Skin of body (tissue), 2 donors: Measurements from ENCODE around the gene CCDC120. TPM values are rescaled to one million over a fixed set of nuclear protein-coding genes. Genes with fewer than 3 reads are reported as not detected.
A peak's percentile ranks its signal among the peaks of the same experiment; 100 is the strongest.

ENCODE experiments used
- DNase-seq: peaks from one replicate; lab custom pipeline; 2025; lab: John Stamatoyannopoulos, UW
- total RNA-seq: library from RNA; depleted of rRNA; stranded (reverse); fragments of >200 nt; gene quantifications from one replicate; pipeline ENCODE4 v1.2.3, GENCODE V29; 2014

CCDC120 gene
- total RNA-seq, 1 donor from 2014 or later = 3.6 TPM

- no peak for DNase-seq
Measured at GRCh38 chrX:49061916-49062315, 3.1 kb downstream of the CCDC120 start.

DNA sequence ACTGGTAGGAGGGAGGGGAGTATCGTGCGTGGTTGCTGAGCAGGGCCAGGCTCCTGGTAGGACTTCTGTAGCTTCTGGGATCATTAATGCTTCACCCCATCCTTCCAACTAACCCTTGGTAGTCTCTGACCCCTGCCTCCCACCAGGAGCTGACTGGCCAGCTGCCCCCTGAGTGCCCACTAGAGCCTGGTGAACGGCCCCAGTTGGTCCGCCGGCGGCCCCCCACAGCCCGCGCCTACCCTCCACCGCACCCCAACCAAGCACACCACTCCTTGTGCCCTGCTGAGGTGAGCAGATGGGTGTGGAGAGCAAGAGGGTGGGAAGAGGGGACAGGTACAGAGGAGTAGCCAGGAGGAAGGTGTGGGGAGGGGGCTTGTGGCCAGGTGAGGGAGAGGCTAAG lies 4.9 kb downstream of the CCDC120 start:
- no peak for DNase-seq

GRCh38 chrX:49064303-49064702 lies 5.5 kb downstream of the CCDC120 start:
- DNase-seq = no peak

DNA sequence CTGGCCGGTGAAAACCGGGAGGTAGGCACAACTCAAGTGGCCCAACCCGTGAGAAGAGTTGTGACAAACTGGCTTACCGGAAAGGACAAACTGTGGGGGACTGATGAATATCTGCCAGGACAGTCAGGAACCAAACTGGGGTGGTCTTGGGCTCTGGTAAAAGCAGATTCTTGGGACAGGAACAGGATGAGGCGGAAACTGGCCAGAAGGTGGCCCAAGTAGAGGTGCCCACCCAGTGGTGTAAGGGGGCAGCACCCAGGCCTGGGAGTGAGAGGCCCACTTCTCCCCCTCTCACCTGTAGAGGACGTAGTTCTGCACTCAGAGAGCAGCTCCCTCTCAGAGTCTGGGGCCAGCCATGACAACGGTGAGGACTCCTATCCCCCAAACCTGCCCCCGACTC lies 5.9 kb downstream of the CCDC120 start:
- DNase-seq = no peak

GRCh38 chrX:49066278-49066677 lies 7.5 kb downstream of the CCDC120 start:
- DNase-seq = no peak

GRCh38 chrX:49066690-49067089 lies 7.9 kb downstream of the CCDC120 start:
- no peak for DNase-seq

GRCh38 chrX:49067285-49068120 lies 8.7 kb downstream of the CCDC120 start:
- DNase-seq = no peak

DNA sequence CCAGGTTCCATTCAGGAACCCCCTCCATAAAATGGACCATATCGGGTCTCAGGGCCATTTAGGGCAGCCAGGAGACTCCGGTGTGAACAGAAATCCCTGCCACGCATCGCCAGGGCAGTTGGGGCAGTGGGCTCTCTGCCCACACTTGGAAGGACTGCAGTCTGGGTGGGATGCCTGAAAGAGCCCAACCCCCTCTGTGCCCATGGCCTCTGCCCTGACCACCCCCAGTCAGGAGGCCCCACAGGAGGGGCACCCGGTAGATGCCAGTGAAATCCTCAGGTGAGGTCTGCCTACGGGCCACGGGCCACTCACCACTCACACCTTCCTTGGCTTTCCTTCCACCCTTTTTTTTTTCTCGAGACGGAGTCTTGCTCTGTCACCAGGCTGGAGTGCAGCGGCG lies 10.2 kb downstream of the CCDC120 start:
- DNase-seq = no peak

- no peak for DNase-seq
Measured at GRCh38 chrX:49070988-49071387, 12.2 kb downstream of the CCDC120 start.

DNA sequence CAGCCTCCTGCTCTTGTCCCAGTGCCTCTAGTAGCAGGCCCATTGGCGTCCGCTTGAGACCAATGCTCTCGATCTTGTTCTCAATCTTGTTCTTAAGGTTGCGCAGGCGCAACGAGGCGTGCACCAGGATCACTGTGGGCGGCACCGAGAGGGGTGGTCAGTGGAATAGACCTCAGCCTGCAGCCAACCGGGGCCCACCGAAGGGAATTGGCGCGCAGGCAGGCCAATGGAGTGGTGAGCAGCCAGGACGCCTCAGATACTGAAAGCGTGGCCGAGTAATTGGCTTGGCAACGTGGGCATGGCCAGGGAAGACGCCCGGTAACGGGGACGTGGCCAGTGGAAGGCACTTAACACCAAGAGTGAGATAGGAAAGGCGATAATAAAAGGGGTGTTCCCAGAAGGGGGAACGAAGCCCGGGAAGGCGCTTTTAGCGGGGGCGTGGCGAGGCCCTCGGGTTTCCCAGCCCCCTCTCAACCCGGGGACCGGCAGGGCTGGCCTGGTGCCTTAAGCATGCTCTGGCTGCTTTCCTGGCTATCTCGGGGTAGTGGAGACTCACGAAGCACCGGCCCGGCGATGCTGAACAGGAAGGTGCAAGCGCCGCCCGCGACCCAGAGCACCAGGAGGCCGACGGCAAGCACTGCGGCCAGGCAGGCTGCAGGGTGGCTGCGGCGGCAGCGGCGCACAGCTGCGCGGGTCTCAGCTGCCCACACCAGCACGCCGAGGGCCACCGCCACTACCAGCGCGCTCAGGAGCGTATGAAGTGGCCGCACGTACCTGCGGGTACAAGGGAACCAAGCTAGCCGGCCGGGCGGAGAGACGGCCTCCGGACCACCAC lies 13.3 kb downstream of the CCDC120 start:
- DNase-seq = peak; percentile 28

GRCh38 chrX:49072712-49073095 lies 13.9 kb downstream of the CCDC120 start:
- DNase-seq = no peak

DNA sequence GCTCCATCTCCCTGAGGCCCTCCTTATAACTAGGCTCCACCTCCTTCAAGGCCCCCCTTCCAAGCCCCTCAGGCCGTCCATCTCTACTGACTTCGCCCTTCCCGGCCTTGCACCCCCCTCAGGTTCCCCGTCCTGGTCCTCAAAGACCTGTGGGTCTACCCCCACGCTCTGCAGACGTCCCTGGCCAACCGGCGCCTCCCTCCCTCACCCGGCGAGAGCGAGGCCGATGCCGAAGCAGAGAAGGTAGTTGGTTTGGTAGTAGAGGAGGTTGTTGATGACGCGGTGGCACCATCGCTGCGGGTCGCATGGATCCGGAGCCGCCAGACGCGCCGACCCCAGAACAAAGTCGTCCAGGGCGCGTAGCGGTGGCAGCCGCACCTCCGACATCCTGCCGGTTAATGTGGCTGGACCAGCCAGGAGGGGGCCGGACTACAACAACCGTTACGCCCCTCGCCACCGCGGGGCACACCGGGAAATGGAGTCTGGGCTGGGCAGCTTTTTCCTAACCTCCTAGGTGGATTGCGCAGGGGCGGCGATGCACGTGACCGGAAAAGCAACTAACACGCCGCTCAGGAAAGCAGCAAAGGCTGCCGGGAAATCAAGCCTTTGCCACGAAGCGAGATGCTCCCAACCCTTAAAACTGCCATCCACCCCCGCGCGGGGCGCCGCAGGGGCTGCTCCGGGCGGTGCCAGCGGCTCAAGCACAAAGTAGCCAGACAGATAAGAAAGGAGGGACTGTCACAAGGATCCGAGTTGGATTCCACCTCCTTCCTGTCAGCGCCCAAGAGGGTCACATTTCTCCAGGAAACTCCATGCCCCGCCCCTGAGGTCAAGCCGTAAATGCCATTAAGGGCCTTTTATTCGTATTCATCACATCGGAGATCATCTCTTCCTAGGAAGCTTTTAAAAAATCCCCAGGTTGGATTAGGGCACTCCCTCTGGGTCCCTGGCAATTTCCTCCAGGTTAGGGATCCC lies 15.1 kb downstream of the CCDC120 start, which contains the start of gene PRAF2:
PRAF2 (minus strand) TSS at position 402 of the 975 bp plus-strand sequence; CDS start at position 387, 15 bp downstream.
- peak; percentile 91 for DNase-seq

- DNase-seq = no peak
Measured at GRCh38 chrX:49075347-49075746, 16.5 kb downstream of the CCDC120 start.

- DNase-seq = no peak
Measured at GRCh38 chrX:49077941-49078340, 19.1 kb downstream of the CCDC120 start.

DNA sequence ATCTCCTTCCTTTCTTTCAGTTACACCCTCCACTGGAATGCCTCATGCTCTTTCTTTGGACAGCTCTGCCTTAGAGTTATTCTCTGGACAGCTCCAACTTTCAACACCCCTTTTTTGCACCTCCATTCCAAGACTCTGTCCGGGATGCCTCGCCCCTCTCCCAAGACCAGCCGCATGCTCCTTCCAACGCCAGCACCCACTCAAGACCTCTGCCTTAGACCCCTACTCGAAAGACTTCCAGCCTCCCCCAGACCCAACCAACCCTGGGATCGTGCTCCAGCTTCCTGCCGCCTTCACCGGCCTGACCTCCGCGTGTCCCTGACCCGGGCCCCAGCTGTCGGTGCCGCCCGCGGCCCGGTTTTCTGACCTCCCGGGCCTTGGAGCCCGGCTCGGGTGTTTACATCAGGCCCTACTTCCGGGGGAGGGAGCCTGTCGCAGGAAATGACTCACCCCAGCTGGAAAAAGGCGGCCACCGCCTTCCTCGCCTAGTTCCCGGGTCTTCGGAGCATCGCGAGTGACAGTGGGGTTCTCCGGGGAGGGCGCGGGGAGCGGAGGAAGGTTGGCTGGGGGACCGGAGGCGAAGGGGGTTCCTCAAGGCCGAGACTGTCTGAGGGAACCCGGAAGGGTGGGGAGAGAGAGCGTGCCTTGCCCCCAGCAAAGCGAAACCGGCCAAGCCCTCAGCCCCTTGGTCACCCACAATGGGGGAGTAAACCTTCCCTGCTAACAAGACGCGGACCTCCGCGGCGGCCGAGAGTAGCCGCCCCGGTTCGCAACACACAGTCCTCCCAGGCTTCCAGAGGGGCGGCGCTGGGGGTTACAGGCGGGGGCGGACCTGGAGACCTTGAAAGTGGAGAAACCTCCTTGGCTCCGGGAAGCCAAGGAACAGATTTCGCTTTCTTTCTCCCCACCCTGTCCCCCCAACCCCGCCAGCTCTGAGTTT lies 21.0 kb downstream of the CCDC120 start, which contains the start of gene WDR45:
WDR45 (minus strand) TSS at position 399 of the 940 bp plus-strand sequence. CDS start 1,792 bp downstream, outside the sequence.
- DNase-seq = peak; percentile 73

GRCh38 chrX:49082271-49082871 lies 23.6 kb downstream of the CCDC120 start:
- peak; percentile 3 for DNase-seq

DNA sequence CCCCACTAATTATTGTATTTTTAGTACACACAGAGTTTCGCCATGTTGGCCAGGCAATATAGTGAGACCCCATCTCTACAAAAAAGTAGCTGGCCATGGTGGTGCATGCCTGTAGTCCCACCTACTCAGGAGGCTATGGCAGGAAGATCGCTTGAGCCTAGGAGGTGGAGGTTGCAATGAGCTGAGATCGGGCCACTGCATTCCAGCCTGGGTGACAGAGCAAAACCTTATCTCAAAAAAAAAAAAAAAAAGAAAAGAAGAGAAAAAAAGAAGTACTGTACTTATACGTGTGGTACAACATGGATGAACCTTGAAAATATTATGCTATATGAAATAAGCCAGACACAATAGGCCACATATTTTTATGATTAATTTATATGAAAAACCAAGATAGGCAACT lies 30.8 kb downstream of the CCDC120 start:
- no peak for DNase-seq

DNA sequence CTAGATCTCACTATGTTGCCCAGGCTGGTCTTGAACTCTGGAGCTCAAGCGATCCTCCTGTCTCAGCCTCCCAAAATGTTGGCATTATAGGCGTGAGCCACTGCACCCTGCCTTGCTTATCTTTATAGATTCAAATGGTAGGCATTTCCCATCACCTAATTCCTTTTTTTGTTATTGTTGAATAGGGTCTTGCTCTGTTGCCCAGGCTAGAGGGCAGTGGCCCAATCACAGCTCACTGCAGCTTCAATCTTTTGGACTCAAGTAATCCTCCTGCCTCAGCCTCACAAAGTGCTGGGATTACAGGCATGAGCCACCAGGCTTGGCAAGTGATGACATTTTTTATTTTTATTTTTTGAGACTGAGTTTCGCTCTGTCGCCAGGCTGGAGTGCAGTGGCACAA lies 37.6 kb downstream of the CCDC120 start:
- DNase-seq = no peak
